Iris pigment epithelial cell (primary cell): ENCODE data around the gene ELF4.

Experiments
- DNase-seq: peaks from one replicate; pipeline ENCODE4 v3.0.0-alpha.2; 2011; ENCODE audit warnings: low read depth

The ELF4 gene

DNA sequence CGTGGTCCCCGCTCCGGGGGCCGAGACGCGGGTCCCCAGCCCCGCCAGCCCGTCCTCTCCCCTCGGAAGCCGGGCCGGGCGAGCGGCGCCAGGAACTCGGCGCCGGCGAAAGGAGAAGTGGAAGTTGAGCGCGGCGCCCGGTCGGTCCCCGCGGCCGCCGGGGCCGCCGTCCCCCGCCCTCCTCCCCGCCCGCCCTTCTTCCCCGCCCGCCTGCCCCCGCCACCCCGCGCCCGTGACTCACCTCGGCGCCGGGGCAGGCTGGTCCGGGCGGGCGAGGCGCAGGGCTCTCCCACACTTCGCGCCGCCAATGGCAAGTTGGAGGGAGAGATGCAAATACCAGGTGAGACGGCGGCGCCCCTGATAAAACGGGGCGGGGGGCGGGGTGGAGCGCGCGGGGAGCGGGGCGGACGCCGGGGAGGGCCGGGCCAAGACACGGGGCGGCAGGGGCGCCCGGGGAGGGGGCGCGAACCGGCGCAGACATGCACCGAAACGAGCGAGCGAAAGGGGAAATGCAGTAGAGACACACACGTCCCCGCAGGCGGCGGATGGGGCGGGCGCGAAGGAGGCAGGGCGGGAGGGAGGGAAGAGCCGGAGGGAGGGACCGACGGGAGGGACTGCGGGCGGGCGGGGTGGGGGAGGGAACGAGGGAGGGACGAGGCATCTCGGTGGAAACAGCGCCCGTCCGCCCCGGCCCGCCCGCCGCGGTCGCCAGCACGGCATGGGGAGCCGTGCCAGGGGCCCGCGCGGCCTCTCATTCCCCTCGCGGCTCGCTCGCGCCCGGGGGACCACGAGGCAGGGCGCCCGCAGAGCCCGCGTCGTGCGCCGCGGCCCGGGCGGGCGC, at the start of gene ELF4:
TSS of gene ELF4 (minus strand) at position 119 of the 841 bp plus-strand sequence. CDS start 29,167 bp downstream, outside the sequence.
- peak; percentile 38 for DNase-seq

DNA sequence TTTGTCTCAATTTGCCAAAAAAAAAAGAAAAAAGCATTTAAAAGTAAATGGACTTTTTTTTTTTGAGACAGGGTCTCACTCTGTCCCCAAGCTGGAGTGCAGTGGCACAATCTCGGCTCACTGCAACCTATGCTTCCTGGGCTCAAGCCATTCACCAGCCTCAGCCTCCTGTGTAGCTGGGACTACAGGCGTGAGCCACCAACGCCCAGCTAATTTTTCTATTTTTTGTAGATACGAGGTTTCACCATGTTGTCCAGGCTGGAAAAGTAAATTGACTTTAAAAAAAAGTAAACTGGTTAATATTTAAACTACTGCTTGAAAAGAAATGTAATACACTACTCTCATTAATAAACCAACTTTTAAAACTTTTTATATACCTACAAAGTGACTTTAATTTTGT, 49.5 kb upstream of the ELF4 start:
- DNase-seq, result no peak

DNA sequence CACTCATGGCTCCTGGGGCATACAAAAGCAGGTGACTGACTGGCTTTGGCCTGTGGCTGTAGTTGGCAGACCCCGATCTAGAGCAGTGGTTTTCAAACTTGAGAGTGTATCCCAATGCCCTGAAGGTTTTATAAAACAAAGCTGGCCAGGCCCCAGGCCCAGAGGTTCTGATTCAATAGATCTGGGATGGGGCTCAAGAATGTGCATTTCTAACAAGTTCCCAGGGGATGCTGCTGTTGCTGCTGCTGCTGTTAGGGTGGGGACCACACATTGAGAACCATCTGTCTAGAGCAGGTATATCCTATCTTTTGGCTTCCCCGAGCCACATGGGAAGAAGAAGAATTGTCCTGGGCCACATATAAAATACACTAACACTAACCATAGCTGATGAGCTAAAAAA, 48.0 kb upstream of the ELF4 start:
- no peak for DNase-seq

DNA sequence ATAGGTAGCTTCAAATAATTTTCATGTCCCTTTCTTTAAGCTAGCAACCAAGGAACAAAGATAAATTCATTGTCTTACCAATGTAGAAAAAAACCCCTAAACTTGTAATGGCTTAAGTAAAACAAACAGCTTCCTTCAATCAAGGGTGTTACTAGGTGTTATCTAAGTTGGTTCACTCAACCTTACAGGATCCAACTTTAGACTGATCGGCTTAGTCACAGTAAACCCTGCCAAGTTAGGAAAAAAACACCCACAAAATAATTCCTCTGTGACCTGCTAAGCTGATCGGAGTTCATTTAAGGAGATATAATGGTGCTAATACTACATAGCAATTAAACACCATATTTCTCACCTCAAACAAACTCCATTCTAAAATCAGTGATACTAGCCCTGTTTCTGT, 45.3 kb upstream of the ELF4 start:
- DNase-seq, result no peak

DNA sequence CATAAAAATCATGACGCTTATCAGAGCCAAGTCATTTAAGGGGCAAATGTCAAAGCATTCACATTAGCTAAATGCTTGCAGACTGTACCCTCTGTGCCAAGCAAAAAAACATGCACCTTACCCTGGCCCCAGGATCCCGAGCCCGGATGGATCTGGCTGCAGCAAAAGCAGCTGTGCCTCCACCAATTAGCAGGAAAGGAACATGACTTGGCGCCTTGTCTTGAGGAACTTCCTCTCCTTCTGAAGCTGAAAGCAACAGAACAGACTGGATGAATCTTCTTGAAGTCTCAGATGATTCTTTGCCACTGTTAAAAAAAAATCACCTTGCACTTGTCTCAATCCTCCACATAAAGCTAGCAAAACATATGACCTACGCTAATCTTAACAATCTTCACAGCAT, 37.3 kb upstream of the ELF4 start:
- no peak for DNase-seq

DNA sequence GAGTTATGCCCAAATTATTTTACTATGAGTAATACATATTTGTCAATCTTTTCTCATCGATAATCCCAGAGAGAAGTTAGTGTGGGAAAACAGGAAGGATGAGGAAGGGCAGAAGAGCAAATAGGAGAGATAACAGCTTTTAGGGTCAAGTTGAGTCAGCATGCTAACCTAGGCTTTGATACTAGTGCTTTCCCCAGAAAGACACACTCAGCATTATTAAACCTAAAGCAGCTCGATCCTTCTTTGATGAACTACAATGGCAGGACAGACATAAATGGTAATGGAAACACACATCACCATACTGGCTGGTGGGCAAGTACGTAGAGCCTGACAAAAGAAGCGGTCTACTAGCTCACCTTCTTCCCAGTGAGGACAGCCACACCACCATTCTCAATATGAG, 34.8 kb upstream of the ELF4 start:
- no peak for DNase-seq

DNA sequence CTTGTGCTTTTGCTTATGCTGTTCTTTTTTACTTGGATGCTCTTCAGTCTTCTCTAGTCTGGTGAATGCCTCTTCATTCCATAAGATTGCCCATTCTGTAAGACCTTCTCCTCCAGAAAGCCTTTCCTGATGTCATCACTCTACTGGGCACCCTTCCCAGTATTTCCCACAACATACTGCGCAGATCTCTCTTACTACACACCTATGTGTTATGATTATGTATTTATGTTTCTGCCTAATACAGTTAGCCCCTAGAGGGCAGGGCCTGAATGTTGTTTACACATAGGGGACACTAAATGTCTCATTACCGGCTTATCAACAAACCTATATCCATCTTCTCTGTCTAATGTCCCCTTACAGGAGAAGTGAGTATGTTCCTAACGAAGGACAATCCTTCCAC, 34.2 kb upstream of the ELF4 start:
- DNase-seq, result peak; percentile 77

DNA sequence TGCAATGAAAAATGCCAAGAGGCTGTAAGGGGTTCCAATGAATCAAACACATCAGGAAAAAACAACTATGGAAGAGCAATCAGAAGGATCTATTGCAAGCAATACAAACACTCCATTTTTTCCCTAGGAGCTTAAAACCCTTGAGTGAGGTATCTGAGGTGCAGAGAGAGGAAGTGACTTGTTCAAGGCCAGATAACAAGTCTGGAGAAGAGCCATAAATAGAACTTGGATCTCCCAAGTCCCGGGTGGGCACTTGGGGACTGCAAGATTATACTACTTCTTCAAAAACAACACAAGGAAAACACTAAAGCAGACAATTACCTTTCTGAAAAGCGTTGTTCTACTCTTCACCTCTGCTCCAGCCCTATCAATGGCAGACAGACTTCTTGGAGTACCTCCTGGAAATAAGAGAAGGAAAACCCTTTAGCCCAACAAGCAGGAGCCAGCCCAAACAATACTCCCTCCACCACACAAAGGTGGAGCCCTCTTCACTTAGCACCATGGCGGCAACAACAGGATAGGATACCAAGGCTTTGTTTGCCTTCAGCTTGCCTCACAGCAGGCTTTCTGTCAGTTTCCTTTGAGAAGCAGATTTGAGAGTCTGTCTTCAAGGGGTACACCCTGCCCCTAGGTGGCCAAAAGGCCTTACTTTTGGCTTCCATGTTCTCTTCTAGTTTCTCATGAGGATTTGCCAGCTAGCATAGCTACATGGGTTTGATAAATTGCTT, 29.3 kb upstream of the ELF4 start:
- no peak for DNase-seq

DNA sequence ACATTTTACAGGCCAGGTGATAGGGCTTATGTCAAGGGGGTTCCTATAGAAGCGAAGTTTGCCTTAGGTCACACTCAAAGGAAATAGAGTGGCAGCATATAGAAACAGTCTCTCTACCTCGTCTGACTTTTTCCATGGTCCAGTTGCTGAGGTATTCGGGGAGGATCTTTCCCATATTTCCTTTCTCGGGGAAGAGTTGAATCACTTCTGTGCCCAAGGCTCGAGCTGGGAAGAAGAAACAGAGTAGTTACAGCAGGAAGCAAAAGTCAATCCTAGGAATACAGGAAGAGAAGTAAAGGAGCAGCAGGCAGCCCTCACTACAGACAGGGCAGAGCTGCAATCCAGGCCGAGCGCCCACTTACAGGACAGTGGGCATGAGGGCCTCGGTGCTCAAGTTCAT, 26.7 kb upstream of the ELF4 start:
- no peak for DNase-seq

DNA sequence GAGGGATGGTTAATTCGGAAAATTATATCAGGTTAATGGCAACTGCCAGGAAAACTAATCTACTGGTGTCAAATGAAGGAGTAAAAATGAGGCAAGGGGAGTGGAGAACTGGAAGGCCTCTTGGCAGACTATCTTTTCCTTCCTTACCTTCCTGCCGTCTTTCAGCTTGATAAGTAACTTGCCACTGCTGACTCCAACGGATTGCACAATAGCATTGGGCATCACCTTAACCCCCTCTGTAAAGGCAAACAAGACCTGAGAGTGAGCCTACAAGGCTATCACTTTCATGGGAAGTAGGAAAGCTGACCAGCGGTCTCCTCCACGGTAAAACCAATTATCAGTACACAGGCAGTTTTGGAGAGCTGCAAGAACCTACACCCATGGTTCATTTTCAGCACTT, 26.2 kb upstream of the ELF4 start:
- DNase-seq, result no peak

DNA sequence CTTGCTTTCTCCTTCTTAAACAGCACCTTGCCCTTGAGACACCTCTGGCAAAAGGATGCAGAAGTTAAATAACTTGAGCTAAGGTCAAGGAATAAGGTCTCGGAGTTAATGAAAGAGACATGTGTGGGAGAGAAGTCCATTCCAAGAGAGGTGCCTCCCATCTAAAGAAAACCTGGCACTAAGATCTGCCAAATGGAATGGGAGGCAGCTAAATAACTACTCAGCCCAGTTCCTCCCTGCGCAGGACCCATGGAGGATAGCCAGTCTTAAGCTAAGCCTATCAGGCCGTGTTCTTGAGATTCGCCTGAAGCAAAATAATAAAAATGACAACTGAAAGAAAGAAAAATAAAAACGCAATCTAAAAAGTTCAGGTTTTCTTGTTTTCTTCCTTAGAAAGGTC, 20.7 kb upstream of the ELF4 start:
- DNase-seq, result no peak

DNA sequence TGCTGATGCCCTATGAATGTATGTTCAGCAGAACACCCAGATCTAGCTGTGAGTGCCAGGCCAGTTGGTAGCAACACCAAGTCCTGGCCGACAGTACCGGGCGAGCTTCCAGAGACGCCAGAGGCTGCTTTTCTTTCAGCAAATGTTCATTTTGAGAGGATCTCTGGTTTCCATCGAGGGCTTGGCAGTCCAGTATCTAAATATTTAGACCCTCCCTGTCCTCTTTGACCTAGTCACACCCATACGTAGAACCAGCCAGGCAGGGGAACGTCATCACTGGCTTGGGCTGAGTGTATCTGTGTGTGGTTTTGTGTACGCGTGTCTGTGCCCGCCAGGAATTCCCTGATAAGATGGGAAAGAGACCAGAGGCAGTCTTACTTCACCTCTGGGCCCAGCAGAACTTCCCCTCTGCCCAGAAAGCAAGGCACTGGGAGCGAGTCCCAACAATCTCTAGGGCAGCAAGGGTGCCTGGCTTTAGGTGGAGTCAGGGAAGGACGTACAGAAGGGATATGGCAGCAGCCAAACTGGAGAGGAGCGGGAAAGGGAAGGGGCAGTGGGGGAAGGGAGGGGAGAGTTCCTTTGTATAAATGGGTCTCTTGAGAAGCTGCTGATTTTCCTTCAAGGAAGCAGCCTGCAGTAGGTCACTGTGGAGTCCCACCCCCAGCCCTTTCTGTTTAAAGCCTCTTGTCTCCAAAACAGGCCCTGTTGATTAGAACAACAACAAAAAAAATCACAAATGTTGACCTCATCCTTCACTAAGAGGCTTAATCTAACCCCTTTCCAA, 15.0 kb upstream of the ELF4 start:
- no peak for DNase-seq

DNA sequence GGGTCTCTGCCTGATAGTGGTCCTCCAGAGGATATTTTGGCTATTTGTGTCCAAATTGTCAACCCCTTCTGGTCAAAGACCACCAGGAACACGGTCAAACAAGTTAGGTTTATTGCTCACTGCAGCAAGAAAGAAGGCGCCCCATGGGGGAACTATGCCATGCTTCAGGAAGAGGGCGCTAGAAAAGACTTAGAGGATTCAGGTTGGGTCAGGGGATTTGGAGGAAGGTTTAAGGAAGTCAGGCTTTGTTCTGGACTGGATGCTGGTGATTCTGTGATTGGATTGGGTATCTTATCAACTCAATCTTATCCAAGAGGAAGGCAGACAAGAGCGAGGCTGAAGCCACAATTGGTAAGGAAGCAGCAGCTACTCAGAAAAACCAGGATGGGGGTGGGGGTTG, 14.3 kb upstream of the ELF4 start:
- no peak for DNase-seq

DNA sequence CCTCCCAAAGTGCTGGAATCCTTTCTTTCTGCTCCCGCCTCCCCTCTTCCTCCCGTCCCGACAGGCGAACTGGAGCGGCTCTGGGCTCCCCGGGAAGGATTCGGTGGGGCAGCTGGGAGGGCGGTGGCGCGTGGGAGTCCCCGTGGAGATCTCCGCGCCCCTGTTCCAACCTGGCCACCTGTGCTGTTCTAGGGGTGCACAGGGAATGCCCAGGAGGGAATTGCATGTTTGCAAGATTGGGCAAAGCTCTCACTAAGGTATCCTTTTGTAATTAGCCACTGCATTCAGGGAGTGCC, 11.2 kb upstream of the ELF4 start:
- no peak for DNase-seq

DNA sequence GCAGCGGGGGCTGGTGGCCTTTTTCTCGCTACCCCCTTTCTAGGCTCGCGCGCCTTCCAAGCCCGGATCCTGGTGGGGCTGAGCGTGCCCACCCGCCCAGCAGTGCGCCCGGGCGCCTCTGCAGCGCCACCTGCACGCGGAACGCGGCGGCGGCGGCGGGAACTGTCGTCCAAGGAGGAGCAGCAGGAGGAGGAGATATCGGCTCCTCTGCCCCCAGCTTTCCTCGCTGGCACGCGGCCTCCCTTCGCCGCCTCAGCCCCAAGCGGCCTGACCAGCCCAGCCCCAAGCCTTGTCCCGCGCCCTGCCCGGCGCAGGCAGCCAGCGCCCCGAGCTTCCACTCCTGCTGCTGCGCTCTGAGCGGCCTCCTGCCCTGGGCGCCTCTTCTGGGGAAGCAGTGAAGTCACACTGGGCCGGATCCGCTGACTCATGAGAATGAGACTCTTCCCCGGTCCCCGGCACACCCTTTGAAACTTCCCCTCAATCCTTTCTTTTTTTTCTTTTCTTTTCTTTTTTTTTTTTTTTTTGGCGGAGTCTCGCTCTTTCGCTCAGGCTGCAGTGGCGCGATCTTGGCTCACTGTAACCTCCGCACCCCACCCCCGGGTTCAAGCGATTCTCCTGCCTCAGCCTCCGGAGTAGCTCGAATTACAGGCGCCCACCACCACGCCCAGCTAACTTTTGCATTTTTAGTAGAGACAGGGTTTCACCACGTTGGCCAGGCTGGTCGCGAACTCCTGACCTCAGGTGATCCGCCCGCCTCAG, 10.6 kb upstream of the ELF4 start:
- DNase-seq, result peak; percentile 73

DNA sequence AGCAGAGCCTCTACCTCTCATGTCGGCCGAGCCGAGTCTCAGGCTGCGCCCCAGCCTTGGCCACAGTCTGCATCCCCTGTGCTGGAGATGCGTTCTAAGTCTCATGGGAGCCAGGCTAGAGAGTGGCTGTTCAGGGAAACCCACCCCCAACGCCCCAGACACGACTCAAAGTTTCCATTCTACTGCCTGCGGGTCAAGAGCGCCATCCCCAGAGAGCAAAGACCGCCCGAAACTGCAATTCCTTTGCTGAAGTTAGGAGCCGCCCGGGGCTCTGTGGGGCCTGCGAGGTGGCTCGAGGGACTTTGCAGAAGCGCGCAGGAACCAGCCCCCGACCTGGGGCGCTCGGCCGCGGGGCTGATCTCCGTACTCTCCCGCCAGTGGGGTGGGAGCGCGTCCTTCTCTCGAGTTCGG, 10.0 kb upstream of the ELF4 start:
- peak; percentile 24 for DNase-seq

DNA sequence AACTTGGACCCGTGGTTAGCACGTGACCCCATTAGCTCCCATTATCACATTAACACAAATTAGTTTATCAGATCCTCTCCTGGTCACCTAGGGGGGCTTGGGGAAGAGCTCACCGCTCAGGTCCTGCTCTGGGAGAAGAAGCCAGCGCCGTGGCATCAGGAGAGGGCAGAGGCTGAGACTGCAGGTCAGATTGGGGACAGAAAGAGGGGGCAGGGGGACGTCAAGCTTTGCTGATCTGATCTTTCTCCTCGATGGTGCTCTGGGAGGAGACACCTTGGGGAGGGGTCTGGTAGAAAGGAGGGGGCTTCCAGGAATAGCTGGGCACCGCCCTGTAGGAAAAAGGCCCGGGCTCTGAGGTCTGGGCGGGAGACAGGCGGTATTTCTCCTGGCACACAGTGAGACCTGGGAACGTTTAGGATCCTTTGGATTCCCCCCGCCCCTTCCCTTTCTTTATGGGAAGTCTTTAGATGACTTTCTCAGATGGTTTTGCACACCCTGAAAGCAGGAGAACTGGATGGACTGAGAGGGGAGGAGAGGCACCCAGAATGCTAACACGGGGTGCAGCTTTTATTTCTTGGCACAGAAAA, 9.1 kb upstream of the ELF4 start:
- DNase-seq, result no peak

DNA sequence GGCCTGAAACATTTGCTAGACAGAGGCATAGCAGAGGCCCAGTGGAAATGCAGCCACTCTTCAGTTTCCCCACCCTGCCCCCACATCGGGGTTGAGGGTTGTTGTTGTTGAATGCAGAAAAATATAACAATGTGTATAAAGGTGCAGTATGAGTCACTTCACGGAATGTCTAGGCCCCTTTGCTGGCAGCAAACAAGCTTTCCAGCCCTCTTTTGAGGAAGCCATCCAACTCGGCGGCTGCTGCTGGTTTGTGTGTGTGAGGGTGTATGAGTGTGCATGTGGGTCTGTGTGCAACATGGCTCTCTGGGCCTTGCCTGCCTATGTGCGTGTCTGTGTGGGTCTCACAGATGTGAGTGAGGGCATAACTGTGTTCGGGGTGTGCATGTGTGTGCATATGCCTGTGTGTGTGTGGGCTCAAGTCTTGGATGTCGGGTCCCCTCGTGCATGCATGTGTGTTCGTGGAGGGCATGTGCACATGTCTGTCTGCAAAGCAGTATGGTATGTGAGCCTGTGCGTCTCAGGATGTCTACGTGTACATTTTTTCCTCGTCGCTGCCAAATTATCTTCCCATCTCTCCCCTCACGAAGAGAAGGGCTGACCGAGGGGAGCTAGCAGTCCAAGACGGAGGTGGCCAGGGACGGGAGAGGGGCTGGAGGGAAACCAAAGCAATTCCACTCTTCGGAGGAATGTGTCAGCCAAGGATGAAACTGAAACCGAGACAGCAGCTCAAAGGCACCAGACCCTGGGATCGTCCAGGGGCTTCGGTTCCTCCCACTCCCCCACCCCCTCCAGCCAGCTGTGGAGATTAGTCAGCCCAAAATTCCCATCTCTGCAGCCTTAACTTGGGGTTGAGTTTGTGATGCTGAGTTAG, 8.4 kb upstream of the ELF4 start:
- peak; percentile 82 for DNase-seq

DNA sequence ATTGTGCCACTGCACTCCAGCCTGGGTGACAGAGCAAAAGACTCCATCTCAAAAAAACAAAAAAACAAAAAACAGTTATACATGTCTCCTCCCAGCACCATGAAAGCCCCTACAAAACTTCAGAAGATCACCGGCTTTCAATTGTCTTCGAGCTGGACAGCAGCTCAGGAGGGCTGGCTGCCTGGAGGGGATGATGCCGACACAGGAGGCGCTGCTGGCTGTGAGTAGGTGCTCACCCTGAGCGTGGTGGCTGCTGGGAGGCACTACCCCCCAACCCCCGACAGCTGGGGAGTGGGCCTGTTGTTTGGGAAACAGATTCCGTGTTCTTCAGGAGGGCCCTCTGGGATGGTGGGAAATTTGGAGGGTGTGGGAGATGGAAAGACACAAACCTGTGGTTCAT, 6.9 kb upstream of the ELF4 start:
- no peak for DNase-seq

DNA sequence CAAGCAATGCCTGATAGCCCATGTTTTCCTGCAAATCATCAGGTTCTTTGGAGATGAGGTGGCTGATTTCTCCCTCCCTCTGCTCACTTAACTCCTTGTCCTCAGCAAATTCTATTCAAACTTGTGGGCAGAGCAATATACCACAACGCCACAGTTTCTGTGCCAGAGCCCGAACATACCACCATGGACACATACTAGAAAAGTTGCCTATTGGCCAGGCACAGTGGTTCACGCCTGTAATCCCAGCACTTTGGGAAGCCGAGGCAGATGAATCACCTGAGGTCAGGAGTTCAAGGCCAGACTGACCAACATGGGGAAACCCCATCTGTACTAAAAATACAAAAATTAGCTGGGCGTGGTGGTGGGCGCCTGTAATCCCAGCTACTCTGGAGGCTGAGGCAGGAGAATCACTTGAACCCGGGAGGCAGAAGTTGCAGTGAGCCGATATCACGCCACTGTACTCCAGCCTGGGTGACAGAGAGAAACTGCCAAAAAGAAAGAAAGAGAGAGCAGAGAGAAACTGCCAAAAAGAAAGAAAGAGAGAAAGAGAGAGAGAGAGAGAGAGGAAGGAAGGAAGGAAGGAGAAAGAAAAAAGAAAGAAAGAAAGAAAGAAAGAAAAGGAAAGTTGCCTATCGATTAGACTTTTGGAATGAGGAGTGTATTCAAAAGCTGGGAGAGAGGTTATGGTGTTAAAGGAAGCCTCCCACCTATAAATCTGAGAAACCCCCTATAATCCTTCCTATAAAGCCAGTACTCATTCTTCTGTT, 5.0 kb upstream of the ELF4 start:
- DNase-seq, result peak; percentile 73
